ENCODE measurements around the gene SSBP3. TPM values are rescaled to one million over a fixed set of nuclear protein-coding genes. Genes with fewer than 3 reads are reported as not detected.

The SSBP3 gene
- total RNA-seq, 1 donor from 2014 or later: 29.7 TPM

- intact Hi-C loops (cut with micrococcal nuclease): no loop called here
- Mint-ChIP-seq H3K36me3 (ENCODE audit: low read depth) (peaks cover 15% of the 10 kb centered on the region), H3K4me3 (no peak overlapping the region), H3K4me1 (no peaks in the 10 kb centered on the region), H3K27ac (no peak overlapping the region), H3K9me3 (no peaks in the 10 kb centered on the region), H3K27me3 (no peaks in the 10 kb centered on the region)
- DNase-seq (no peak), ATAC-seq (ENCODE audit: low read depth) (no peak)
- CTCF ChIA-PET: no interaction called here
- TF ChIP-seq CTCF (IDR thresholded peaks at IDR 0.05): no peak
- POLR2A ChIA-PET: no interaction called here
Observed at GRCh38 chr1:54225378-54225777, 180.8 kb downstream of the SSBP3 start.

- Mint-ChIP-seq H3K27me3 (no peaks in the 10 kb centered on the region), H3K4me3 (no peak overlapping the region), H3K36me3 (ENCODE audit: low read depth) (peaks cover 26% of the 10 kb centered on the region), H3K27ac (no peak overlapping the region), H3K4me1 (no peaks in the 10 kb centered on the region), H3K9me3 (no peaks in the 10 kb centered on the region)
- no peak for TF ChIP-seq CTCF (IDR thresholded peaks at IDR 0.05)
- CTCF ChIA-PET: no interaction called here
- intact Hi-C loops (cut with micrococcal nuclease): no loop called here
- no peak for ATAC-seq (ENCODE audit: low read depth)
- POLR2A ChIA-PET: no interaction called here
- DNase-seq: no peak
Observed at GRCh38 chr1:54224233-54224632, 182.0 kb downstream of the SSBP3 start.

GRCh38 chr1:54223441-54224202 lies 182.6 kb downstream of the SSBP3 start:
- no peaks in the 10 kb centered on the region for H3K4me1 Mint-ChIP-seq
- H3K9me3 Mint-ChIP-seq: no peaks in the 10 kb centered on the region
- no peaks in the 10 kb centered on the region for H3K27me3 Mint-ChIP-seq
- POLR2A ChIA-PET: no interaction called here
- no peak overlapping the region for H3K4me3 Mint-ChIP-seq
- H3K36me3 Mint-ChIP-seq (ENCODE audit: low read depth): peaks cover 32% of the 10 kb centered on the region
- DNase-seq: no peak
- no peak overlapping the region for H3K27ac Mint-ChIP-seq
- no peak for ATAC-seq (ENCODE audit: low read depth)
- TF ChIP-seq CTCF (IDR thresholded peaks at IDR 0.05): no peak
- CTCF ChIA-PET: no interaction called here
- intact Hi-C loops (cut with micrococcal nuclease): no loop called here

GRCh38 chr1:54222711-54223110 lies 183.5 kb downstream of the SSBP3 start:
- Mint-ChIP-seq H3K9me3 (no peaks in the 10 kb centered on the region), H3K36me3 (ENCODE audit: low read depth) (peaks cover 41% of the 10 kb centered on the region), H3K27ac (no peak overlapping the region), H3K4me1 (no peaks in the 10 kb centered on the region), H3K4me3 (no peak overlapping the region), H3K27me3 (no peaks in the 10 kb centered on the region)
- ChIA-PET POLR2A (no interaction called here), CTCF (no interaction called here)
- intact Hi-C loops (cut with micrococcal nuclease): no loop called here
- ATAC-seq (ENCODE audit: low read depth) (no peak), DNase-seq (no peak)
- no peak for TF ChIP-seq CTCF (IDR thresholded peaks at IDR 0.05)

- intact Hi-C loops (cut with micrococcal nuclease): no loop called here
- Mint-ChIP-seq H3K9me3 (no peaks in the 10 kb centered on the region), H3K4me1 (no peaks in the 10 kb centered on the region), H3K27ac (no peak overlapping the region), H3K36me3 (ENCODE audit: low read depth) (peaks cover 49% of the 10 kb centered on the region), H3K4me3 (no peak overlapping the region), H3K27me3 (no peaks in the 10 kb centered on the region)
- ChIA-PET CTCF (no interaction called here), POLR2A (no interaction called here)
- DNase-seq (no peak), ATAC-seq (ENCODE audit: low read depth) (no peak)
- TF ChIP-seq CTCF (IDR thresholded peaks at IDR 0.05): no peak
Observed at GRCh38 chr1:54221867-54222484, 184.2 kb downstream of the SSBP3 start.

All from activated B cell treated with CpG ODN at 0.5 μM for 24 hours (primary cell).